GM12801 (cell line): ENCODE measurements around the gene S100PBP.

Source experiments
- CTCF ChIP-seq: IDR thresholded peaks from one replicate; pipeline ENCODE4 v1.5.1; 2011; ENCODE audit warnings: control low read depth; ENCODE audit not compliant: insufficient read length; ENCODE audit errors: extremely low read depth

S100PBP gene

GRCh38 chr1:32810358-32810757 lies 7.1 kb upstream of the S100PBP start:
- no peak for TF ChIP-seq CTCF

GRCh38 chr1:32811265-32811664 lies 6.2 kb upstream of the S100PBP start:
- no peak for TF ChIP-seq CTCF

GRCh38 chr1:32811917-32812316 lies 5.5 kb upstream of the S100PBP start:
- no peak for TF ChIP-seq CTCF

GRCh38 chr1:32813941-32814739 lies 3.3 kb upstream of the S100PBP start:
- TF ChIP-seq CTCF = no peak

GRCh38 chr1:32816676-32817158 lies 736 bp upstream of the S100PBP start:
- no peak for TF ChIP-seq CTCF

- TF ChIP-seq CTCF = no peak
These were observed 648 bp downstream of the S100PBP start for GRCh38 chr1:32817815-32818786.
